Thyroid gland (tissue), 4 donors: ENCODE data around the gene BPNT1. TPM values are rescaled to one million over a fixed set of nuclear protein-coding genes. Genes with fewer than 3 reads are reported as not detected.

ENCODE experiments used
- DNase-seq, 2 donors: peaks; one replicate each; pipeline ENCODE4 v3.0.0-alpha.2; 2019
- H3K27ac ChIP-seq, 3 donors: fragments of 200-600 bp; sonication (generic); 1 replicate in 2 of 3; 2 replicates in 1 of 3; pipeline ENCODE4 v1.5.1; 2016 to 2019; ENCODE audit warnings: mild to moderate bottlenecking in 1 of 3, moderate library complexity in 1 of 3
- H3K27me3 ChIP-seq: fragments of 200-600 bp; sonication (generic); one replicate; pipeline ENCODE4 v1.5.1; 2019
- H3K36me3 ChIP-seq, 2 donors: fragments of 200-600 bp; sonication (generic); one replicate each; pipeline ENCODE4 v1.5.1; 2016 to 2019
- H3K4me1 ChIP-seq, 2 donors: fragments of 200-600 bp; sonication (generic); one replicate each; pipeline ENCODE4 v1.5.1; 2017 to 2019
- H3K4me3 ChIP-seq, 3 donors: fragments of 200-600 bp; sonication (generic); replicated peaks in 1 of 3; 1 replicate in 2 of 3; 2 replicates in 1 of 3; pipeline ENCODE4 v1.5.1; 2016; ENCODE audit warnings: mild to moderate bottlenecking in 1 of 3
- H3K9me3 ChIP-seq: fragments of 200-600 bp; sonication (generic); one replicate; pipeline ENCODE4 v1.5.1; 2017
- POLR2A ChIP-seq, 2 donors: fragments of 450-650 bp; IDR thresholded peaks; one replicate each; pipeline ENCODE4 v1.6.1; 2017; ENCODE audit warnings: antibody characterized with exemption in 2 of 2, mild to moderate bottlenecking in 2 of 2, moderate library complexity in 1 of 2
- WGBS, 2 donors: methylation state at CpG; one replicate each; pipeline ENCODE4 v1.1.5; 2017; 5-methylcytosine and 5-hydroxymethylcytosine counted together
- intact Hi-C: fragments of 100-400 bp; cut with DNase I; formaldehyde crosslinking; loops from one replicate; pipeline ENCODE4 v1.15.1; 2023
- total RNA-seq, 4 donors: library from RNA; depleted of rRNA; stranded (reverse); fragments of >200 nt; gene quantifications; one replicate each; pipeline ENCODE4 v1.2.3, GENCODE V29; 2016
- TF ChIP-seq, protein P1 (sequence below), 6 experiments: fragments of 200-600 bp in 3 of 6; fragments of 450-650 bp in 3 of 6; sonication (generic) in 3 of 6; IDR thresholded peaks; one replicate each; pipeline ENCODE4 v1.5.1; 2016 to 2019; ENCODE audit warnings: antibody characterized with exemption in 6 of 6, mild to moderate bottlenecking in 2 of 6, inconsistent platforms in 1 of 6, moderate library complexity in 1 of 6

Gene BPNT1
- total RNA-seq, 4 donors from 2014 or later: 24.8 to 29.3 (median 25.1) TPM

- WGBS, 2 donors: 93 to 100% methylated on average over 1 of the region's 1 CpG
- no peak overlapping the region for H3K4me3 ChIP-seq
- H3K4me1 ChIP-seq: no peaks in the 10 kb centered on the region
- no peak for DNase-seq
- H3K27me3 ChIP-seq: no peaks in the 10 kb centered on the region
- TF ChIP-seq, protein P1, sequence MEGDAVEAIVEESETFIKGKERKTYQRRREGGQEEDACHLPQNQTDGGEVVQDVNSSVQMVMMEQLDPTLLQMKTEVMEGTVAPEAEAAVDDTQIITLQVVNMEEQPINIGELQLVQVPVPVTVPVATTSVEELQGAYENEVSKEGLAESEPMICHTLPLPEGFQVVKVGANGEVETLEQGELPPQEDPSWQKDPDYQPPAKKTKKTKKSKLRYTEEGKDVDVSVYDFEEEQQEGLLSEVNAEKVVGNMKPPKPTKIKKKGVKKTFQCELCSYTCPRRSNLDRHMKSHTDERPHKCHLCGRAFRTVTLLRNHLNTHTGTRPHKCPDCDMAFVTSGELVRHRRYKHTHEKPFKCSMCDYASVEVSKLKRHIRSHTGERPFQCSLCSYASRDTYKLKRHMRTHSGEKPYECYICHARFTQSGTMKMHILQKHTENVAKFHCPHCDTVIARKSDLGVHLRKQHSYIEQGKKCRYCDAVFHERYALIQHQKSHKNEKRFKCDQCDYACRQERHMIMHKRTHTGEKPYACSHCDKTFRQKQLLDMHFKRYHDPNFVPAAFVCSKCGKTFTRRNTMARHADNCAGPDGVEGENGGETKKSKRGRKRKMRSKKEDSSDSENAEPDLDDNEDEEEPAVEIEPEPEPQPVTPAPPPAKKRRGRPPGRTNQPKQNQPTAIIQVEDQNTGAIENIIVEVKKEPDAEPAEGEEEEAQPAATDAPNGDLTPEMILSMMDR (IDR thresholded peaks at IDR 0.05): no peak
- intact Hi-C loops: no loop called here
- no peaks in the 10 kb centered on the region for H3K9me3 ChIP-seq
- H3K27ac ChIP-seq: no peak overlapping the region
- peaks cover 10 to 16% of the 10 kb centered on the region in 2 donors for H3K36me3 ChIP-seq
Measured at GRCh38 chr1:220056374-220056773, 33.2 kb downstream of the BPNT1 start.

DNA sequence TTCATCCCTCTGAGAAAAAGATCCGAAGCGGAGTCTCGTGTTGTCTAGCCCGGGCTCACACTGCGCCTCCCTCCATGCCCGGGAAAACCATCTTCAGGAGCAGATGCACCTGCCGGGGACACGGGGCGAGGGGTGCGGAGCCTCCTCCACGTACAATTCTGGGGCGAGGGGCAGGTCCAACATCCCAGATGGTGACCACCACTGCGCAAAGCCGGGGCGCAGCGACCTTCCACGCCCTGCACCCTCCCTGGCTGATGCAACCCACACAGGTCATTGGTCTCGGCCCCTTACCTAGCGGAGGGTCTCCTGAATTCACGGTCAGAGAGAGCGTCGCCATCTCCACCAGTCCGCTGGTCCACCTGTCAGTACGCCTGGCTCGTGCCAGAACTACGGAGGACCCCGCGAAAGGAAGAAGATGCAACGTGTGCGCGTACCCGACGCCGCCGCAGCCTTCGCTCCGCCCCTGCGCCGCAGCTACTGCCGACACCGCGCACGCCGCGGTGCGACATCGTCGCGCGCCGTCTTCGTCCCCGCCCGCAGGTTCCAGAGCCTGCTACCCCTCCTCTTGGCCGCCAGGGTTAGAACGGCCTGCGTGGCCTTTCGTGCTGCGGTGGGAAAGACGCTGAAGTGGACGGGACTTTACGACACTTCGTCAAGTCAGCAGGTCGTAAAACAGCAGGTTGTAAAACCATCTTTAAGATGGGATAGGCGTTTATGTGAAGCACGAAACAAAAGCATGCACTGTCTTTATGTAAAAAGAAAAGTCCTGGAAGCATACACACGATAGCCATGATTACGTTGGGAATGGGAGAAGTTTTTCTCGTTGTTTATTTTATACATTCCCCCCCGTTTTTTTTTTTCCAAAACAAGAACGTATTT lies 43.3 kb downstream of the BPNT1 start, which contains the start of gene EPRS1:
Gene EPRS1 (minus strand): TSS at position 454 of the 879 bp plus-strand sequence. CDS start 117 bp downstream, at position 337.
- peak; percentile 94 to 95 for DNase-seq
- peak in 1 of 2 donors; percentile 84 for TF ChIP-seq POLR2A (IDR thresholded peaks at IDR 0.05)
- TF ChIP-seq, protein P1 (IDR thresholded peaks at IDR 0.05): peak; percentile 71 to 93 (median 79)
- H3K36me3 ChIP-seq: no peaks in the 10 kb centered on the region
- H3K27me3 ChIP-seq: no peaks in the 10 kb centered on the region
- peak within 1 kb of the TSS; percentile 63 to 78 (median 73) for H3K27ac ChIP-seq
- peaks cover 4 to 13% of the 10 kb centered on the region in 2 donors for H3K4me1 ChIP-seq
- 1% methylated on average over 25 to 54 of the region's 71 CpGs for WGBS, 2 donors
- intact Hi-C loops: loop anchor here (10.0 kb wide), 1 partner anchor 49 kb away; the partner anchor contains the start of gene IARS2
- H3K9me3 ChIP-seq: no peaks in the 10 kb centered on the region
- peak within 1 kb of the TSS; percentile 61 to 91 (median 79) for H3K4me3 ChIP-seq

GRCh38 chr1:220045356-220046051 lies 44.1 kb downstream of the BPNT1 start:
- intact Hi-C loops: loop anchor here (10.0 kb wide), 1 partner anchor 49 kb away; the partner anchor contains the start of gene IARS2
- H3K4me3 ChIP-seq: peak overlapping the region; percentile 61 to 91 (median 79)
- peaks cover 4 to 13% of the 10 kb centered on the region in 2 donors for H3K4me1 ChIP-seq
- DNase-seq: no peak
- no peaks in the 10 kb centered on the region for H3K27me3 ChIP-seq
- no peaks in the 10 kb centered on the region for H3K36me3 ChIP-seq
- TF ChIP-seq POLR2A (IDR thresholded peaks at IDR 0.05): no peak
- TF ChIP-seq, protein P1 (IDR thresholded peaks at IDR 0.05): no peak
- 25 to 29% methylated on average over 17 of the region's 17 CpGs for WGBS, 2 donors
- peak overlapping the region; percentile 54 to 78 (median 67) for H3K27ac ChIP-seq
- no peaks in the 10 kb centered on the region for H3K9me3 ChIP-seq

DNA sequence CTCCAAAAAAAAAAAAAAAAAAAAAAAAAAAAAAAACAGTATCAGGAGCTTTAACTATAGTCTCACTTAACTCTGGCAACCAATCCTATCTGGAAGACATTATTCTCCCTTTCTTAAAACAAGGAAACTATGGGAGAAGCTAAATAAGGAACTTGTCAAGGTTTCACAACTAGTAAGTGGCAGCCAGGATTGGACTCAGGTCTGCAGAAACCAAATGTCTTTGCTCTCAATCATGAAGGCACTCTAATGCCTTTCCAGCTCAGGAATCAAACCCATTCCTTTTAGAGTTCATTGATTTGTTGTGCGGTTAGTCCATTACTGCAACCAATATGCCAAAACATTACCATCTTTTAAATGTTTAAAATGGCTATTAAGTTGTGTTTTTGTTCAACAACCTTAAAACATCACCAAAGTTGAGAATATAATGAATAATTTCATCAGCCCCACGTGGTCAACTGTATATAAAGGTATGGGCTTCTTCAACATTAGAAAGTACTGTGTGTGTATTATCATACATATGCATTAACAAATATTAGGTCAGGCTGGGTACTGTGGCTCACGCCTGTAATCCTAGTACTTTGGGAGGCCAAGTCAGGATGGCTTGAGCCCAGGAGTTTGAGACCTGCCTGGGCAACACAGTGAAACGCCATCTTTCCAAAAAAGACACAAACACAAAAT lies 44.8 kb downstream of the BPNT1 start:
- peaks cover 4 to 13% of the 10 kb centered on the region in 2 donors for H3K4me1 ChIP-seq
- peaks cover 0 to 1% of the 10 kb centered on the region in 2 donors for H3K36me3 ChIP-seq
- H3K27ac ChIP-seq: no peak overlapping the region
- WGBS, 2 donors: 86 to 88% methylated on average over 4 of the region's 4 CpGs
- TF ChIP-seq POLR2A (IDR thresholded peaks at IDR 0.05): no peak
- TF ChIP-seq, protein P1 (IDR thresholded peaks at IDR 0.05): no peak
- H3K4me3 ChIP-seq: no peak overlapping the region
- H3K27me3 ChIP-seq: no peaks in the 10 kb centered on the region
- no peak for DNase-seq
- intact Hi-C loops: loop anchor here (10.0 kb wide), 1 partner anchor 50 kb away; the partner anchor contains the start of gene IARS2
- H3K9me3 ChIP-seq: no peaks in the 10 kb centered on the region
